Nucleus accumbens (tissue), 56 donors: ENCODE measurements around the gene RBM44.
"Not testable (repeated sequence)": the region's sequence is repeated elsewhere in the genome, so short reads cannot be mapped to it uniquely, and the experiment has no call there.

Experiments
- DNase-seq, 56 donors: peaks; one replicate each; lab custom pipeline; 2025; lab: John Stamatoyannopoulos, UW

RBM44 gene

GRCh38 chr2:237798236-237799059 lies at the start of gene RBM44:
RBM44 (plus strand) TSS chr2:237798779; CDS start chr2:237813610, 14,831 bp downstream.
- no peak for DNase-seq

- DNase-seq, result no peak
Measured at GRCh38 chr2:237749002-237749401, 49.6 kb upstream of the RBM44 start.

GRCh38 chr2:237749961-237750360 lies 48.6 kb upstream of the RBM44 start:
- DNase-seq, result no peak

- not testable (repeated sequence) for DNase-seq
Measured at GRCh38 chr2:237750441-237750840, 48.1 kb upstream of the RBM44 start.

- DNase-seq, result peak in 5 of 56 donors; percentile 6 to 16 (median 14)
Measured at GRCh38 chr2:237752761-237753165, 45.8 kb upstream of the RBM44 start.

- DNase-seq, result no peak
Measured at GRCh38 chr2:237754182-237754581, 44.4 kb upstream of the RBM44 start.

GRCh38 chr2:237754626-237755248 lies 43.8 kb upstream of the RBM44 start:
- no peak for DNase-seq

- no peak for DNase-seq
Measured at GRCh38 chr2:237757616-237758015, 41.0 kb upstream of the RBM44 start.

GRCh38 chr2:237758185-237758584 lies 40.4 kb upstream of the RBM44 start:
- no peak for DNase-seq

GRCh38 chr2:237759176-237759575 lies 39.4 kb upstream of the RBM44 start:
- DNase-seq, result no peak

- no peak for DNase-seq
Measured at GRCh38 chr2:237760506-237761502, 37.8 kb upstream of the RBM44 start.

- DNase-seq, result not testable (repeated sequence)
Measured at GRCh38 chr2:237762291-237763182, 36.0 kb upstream of the RBM44 start.

- DNase-seq, result no peak
Measured at GRCh38 chr2:237763812-237764211, 34.8 kb upstream of the RBM44 start.

GRCh38 chr2:237765122-237765521 lies 33.5 kb upstream of the RBM44 start:
- not testable (repeated sequence) for DNase-seq

- DNase-seq, result no peak
Measured at GRCh38 chr2:237765875-237766274, 32.7 kb upstream of the RBM44 start.

- DNase-seq, result no peak
Measured at GRCh38 chr2:237766340-237766739, 32.2 kb upstream of the RBM44 start.

GRCh38 chr2:237772513-237772912 lies 26.1 kb upstream of the RBM44 start:
- no peak for DNase-seq

- no peak for DNase-seq
Measured at GRCh38 chr2:237773826-237774225, 24.8 kb upstream of the RBM44 start.

- DNase-seq, result peak in 7 of 56 donors; percentile 2 to 27 (median 7)
Measured at GRCh38 chr2:237774811-237775553, 23.6 kb upstream of the RBM44 start.
